ENCODE measurements around the gene PNRC2. TPM values are rescaled to one million over a fixed set of nuclear protein-coding genes. Genes with fewer than 3 reads are reported as not detected.

Gene PNRC2
- total RNA-seq, 1 donor from 2014 or later, result 134 TPM

DNA sequence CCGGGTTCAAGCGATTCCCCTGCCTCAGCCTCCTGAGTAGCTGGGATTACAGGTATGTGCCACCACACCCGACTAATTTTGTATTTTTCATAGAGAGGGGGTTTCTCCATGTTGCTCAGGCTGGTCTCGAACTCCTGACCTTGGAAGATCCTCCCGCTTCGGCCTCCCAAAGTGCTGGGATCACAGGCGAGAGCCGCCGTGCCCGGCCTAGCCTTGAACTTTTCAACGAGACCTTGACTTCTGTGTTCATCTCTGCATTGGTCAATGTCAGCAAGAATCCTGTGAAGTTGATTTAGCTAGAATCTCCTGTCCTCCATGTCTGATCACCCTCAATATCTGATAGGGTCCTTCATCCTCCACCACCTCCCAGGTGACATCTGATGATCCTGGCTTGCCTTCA is 35.0 kb upstream of the PNRC2 start:
- no peak overlapping the region for H3K4me3 Mint-ChIP-seq
- H3K9me3 Mint-ChIP-seq, result no peaks in the 10 kb centered on the region
- TF ChIP-seq, protein P1, sequence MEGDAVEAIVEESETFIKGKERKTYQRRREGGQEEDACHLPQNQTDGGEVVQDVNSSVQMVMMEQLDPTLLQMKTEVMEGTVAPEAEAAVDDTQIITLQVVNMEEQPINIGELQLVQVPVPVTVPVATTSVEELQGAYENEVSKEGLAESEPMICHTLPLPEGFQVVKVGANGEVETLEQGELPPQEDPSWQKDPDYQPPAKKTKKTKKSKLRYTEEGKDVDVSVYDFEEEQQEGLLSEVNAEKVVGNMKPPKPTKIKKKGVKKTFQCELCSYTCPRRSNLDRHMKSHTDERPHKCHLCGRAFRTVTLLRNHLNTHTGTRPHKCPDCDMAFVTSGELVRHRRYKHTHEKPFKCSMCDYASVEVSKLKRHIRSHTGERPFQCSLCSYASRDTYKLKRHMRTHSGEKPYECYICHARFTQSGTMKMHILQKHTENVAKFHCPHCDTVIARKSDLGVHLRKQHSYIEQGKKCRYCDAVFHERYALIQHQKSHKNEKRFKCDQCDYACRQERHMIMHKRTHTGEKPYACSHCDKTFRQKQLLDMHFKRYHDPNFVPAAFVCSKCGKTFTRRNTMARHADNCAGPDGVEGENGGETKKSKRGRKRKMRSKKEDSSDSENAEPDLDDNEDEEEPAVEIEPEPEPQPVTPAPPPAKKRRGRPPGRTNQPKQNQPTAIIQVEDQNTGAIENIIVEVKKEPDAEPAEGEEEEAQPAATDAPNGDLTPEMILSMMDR (IDR thresholded peaks at IDR 0.05; ENCODE audit: unreplicated experiment), result no peak
- no peak overlapping the region for H3K27ac Mint-ChIP-seq
- DNase-seq (ENCODE audit: low spot score in 2 of 2, unreplicated experiment in 2 of 2), result no peak
- no peaks in the 10 kb centered on the region for H3K27me3 Mint-ChIP-seq (ENCODE audit: low read depth)
- H3K36me3 Mint-ChIP-seq, result no peaks in the 10 kb centered on the region
- H3K4me1 Mint-ChIP-seq, result peaks cover 23% of the 10 kb centered on the region

DNA sequence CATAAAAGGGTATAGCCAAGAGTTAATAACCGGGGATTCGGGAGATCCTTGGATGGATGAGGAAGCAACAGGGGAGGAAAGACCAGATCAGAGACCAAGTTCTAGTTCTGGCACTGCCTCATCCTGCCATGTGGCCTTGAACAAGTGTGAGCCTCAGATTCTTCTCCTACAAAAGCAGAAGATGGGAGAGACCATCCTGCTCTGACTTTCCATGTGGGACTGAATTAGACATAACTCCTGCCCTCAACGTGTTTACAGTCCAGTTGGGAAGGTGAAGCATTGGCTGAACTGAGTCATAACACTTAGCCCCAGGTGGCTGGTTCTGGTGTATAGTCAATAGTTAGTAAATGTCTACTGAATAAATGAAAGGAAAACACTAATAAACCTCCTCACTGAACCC is 34.3 kb upstream of the PNRC2 start:
- DNase-seq (ENCODE audit: low spot score in 2 of 2, unreplicated experiment in 2 of 2), result no peak
- Mint-ChIP-seq H3K27me3 (ENCODE audit: low read depth) (no peaks in the 10 kb centered on the region), H3K4me3 (no peak overlapping the region), H3K9me3 (no peaks in the 10 kb centered on the region), H3K36me3 (no peaks in the 10 kb centered on the region), H3K4me1 (peaks cover 18% of the 10 kb centered on the region), H3K27ac (no peak overlapping the region)
- TF ChIP-seq, protein P1 (IDR thresholded peaks at IDR 0.05; ENCODE audit: unreplicated experiment), result no peak

DNA sequence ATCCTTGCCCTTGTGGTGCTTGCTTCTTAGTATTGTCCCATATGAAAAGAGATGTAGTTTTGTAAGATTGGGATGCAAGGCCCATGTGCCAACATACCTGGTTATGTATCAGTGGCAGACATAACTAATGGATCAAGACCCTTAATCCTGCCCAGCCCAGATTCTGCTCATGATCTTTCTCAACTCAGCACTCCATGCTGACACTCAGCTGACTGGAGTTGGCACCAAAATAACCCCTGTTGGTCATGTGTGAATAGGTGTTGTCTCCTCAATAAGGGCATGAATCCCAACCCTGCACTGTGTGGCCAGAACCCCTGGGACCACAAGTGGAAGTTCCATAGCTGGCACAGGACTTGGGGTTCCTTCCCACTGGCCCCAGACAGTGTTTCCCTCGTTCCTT is 32.5 kb upstream of the PNRC2 start:
- Mint-ChIP-seq H3K27me3 (ENCODE audit: low read depth) (no peaks in the 10 kb centered on the region), H3K4me1 (peaks cover 20% of the 10 kb centered on the region), H3K9me3 (no peaks in the 10 kb centered on the region), H3K36me3 (no peaks in the 10 kb centered on the region), H3K4me3 (no peak overlapping the region), H3K27ac (no peak overlapping the region)
- TF ChIP-seq, protein P1 (IDR thresholded peaks at IDR 0.05; ENCODE audit: unreplicated experiment), result no peak
- DNase-seq (ENCODE audit: low spot score in 2 of 2, unreplicated experiment in 2 of 2), result no peak

DNA sequence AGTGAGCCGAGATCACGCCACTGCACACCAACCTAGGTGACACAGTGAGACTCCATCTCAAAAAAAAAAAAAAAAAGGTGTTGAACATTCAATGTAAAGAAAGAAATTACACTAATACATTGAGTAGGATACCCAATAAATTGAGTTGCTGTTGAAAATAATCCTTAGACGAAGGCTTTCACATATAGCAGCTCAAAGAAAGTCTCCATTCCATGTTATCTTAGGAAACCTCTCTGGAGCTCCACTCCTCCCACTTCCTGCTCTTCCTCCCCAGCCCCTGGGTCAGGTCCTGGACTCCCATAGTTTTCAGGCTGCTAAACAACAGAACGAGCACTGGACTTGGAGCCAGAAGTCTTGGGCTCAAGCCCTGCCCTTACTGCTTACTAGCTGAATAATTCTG is 30.8 kb upstream of the PNRC2 start:
- Mint-ChIP-seq H3K9me3 (no peaks in the 10 kb centered on the region), H3K27me3 (ENCODE audit: low read depth) (no peaks in the 10 kb centered on the region), H3K27ac (no peak overlapping the region), H3K4me3 (no peak overlapping the region), H3K4me1 (peaks cover 17% of the 10 kb centered on the region), H3K36me3 (no peaks in the 10 kb centered on the region)
- TF ChIP-seq, protein P1 (IDR thresholded peaks at IDR 0.05; ENCODE audit: unreplicated experiment), result no peak
- no peak for DNase-seq (ENCODE audit: low spot score in 2 of 2, unreplicated experiment in 2 of 2)

DNA sequence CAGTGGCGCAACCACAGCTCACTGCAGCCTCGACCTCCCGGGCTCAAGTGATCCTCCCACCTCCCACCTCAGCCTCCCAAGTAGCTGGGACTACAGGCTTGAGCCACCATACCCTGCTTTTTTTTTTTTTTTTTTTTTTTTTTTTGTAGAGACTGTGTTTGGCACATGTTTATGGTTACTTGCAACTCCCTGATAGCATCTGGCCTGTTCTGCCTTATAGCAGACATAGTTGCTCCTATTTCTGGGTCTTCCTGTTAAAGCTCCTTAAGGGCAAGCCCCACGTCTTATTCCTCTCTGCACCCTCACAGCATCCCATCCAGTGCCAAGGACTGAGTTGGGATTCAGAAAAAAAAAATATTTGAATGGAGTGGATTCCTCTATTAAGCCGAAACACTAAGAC is 29.4 kb upstream of the PNRC2 start:
- H3K27ac Mint-ChIP-seq, result peak overlapping the region; percentile 99
- no peaks in the 10 kb centered on the region for H3K36me3 Mint-ChIP-seq
- DNase-seq (ENCODE audit: low spot score in 2 of 2, unreplicated experiment in 2 of 2), result no peak
- H3K4me3 Mint-ChIP-seq, result no peak overlapping the region
- no peaks in the 10 kb centered on the region for H3K9me3 Mint-ChIP-seq
- peaks cover 17% of the 10 kb centered on the region for H3K4me1 Mint-ChIP-seq
- TF ChIP-seq, protein P1 (IDR thresholded peaks at IDR 0.05; ENCODE audit: unreplicated experiment), result no peak
- no peaks in the 10 kb centered on the region for H3K27me3 Mint-ChIP-seq (ENCODE audit: low read depth)

DNA sequence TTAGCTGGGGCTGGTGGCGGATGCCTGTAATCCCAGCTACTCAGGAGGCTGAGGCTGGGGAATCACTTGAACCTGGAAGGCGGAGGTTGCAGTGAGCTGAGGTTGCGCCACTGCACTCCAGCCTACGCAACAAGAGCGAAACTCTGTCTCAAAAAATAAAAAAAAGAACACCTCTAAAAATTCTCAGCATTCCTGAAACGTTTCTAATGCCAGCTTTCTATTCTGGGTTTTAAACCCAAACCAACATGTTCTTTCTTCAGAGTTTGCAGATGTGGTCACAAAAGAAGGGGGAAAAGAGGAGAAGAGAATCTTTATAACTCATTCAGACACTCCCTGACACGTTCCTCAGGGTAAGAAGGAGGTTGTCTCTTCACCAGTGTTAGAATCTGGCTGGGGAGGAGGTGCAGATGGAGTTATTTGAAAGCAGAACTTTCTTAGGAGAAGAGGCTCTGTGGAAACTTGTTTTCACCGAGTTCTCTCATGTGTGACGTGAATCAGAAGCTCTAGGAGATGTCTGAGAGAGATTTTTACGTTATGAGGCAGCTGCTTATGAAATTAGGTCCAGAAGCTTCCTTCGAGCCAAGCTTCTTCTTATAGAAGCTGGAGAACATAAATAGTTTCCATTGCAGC is 28.7 kb upstream of the PNRC2 start:
- DNase-seq (ENCODE audit: low spot score in 2 of 2, unreplicated experiment in 2 of 2), result no peak
- Mint-ChIP-seq H3K4me1 (peaks cover 17% of the 10 kb centered on the region), H3K36me3 (no peaks in the 10 kb centered on the region), H3K4me3 (peak overlapping the region; percentile 30), H3K27ac (peak overlapping the region; percentile 99), H3K9me3 (no peaks in the 10 kb centered on the region), H3K27me3 (ENCODE audit: low read depth) (no peaks in the 10 kb centered on the region)
- TF ChIP-seq, protein P1 (IDR thresholded peaks at IDR 0.05; ENCODE audit: unreplicated experiment), result no peak

Measured in mesothelial cell of epicardium (in vitro differentiated cells).